Prostate gland (tissue), 2 donors: ENCODE results near the gene FAM3C.

Source experiments
- CTCF ChIP-seq, 4 experiments: fragments of 200-600 bp in 2 of 4; fragments of 450-650 bp in 2 of 4; sonication (generic) in 2 of 4; IDR thresholded peaks; 1 replicate in 3 of 4; 2 replicates in 1 of 4; pipeline ENCODE4 v1.5.1; 2016 to 2019; ENCODE audit warnings: antibody characterized with exemption in 4 of 4, mild to moderate bottlenecking in 2 of 4, moderate library complexity in 2 of 4
- POLR2A ChIP-seq: fragments of 450-650 bp; IDR thresholded peaks from one replicate; pipeline ENCODE4 v1.6.1; 2016; ENCODE audit warnings: antibody characterized with exemption, mild to moderate bottlenecking
- POLR2AphosphoS5 ChIP-seq: sonication (generic); formaldehyde crosslinking; IDR thresholded peaks from one replicate; pipeline ENCODE4 v1.6.1; 2017; ENCODE audit warnings: antibody characterized with exemption

GRCh38 chr7:121384265-121384664 lies 11.8 kb downstream of the FAM3C start:
- no peak for TF ChIP-seq CTCF (IDR thresholded peaks at IDR 0.05)
- no peak for TF ChIP-seq POLR2AphosphoS5
- no peak for TF ChIP-seq POLR2A
